K562 (cell line): ENCODE measurements around the gene SRRM4. TPM values are rescaled to one million over a fixed set of nuclear protein-coding genes. Genes with fewer than 3 reads are reported as not detected.

Experiments
- ATAC-seq: fragments of 200-7000 bp; cut with Tn5 transposase; 3 replicates; pipeline ENCODE4 v1.9.1; 2020; ENCODE audit warnings: moderate library complexity
- BruUV-seq: library from RNA; stranded (reverse); fragments of 400-500 nt; replicated peaks from 2 replicates; lab custom pipeline; 2021; lab: Mats Ljungman, UMichigan
- CTCF ChIA-PET: fragments of 300-600 bp; formaldehyde crosslinking; extraction: SDS; loops from one replicate; lab custom pipeline; 2021; ENCODE audit warnings: low intra/inter-chr PET ratio; lab: Yijun Ruan, JAX
- POLR2A ChIA-PET: fragments of 300-600, 350-650 bp; sonication (Branson Sonifier 250); formaldehyde crosslinking; extraction: SDS; loops from one replicate; lab custom pipeline; 2021; ENCODE audit warnings: antibody characterized with exemption, inconsistent platforms; lab: Yijun Ruan, JAX
- DNase-seq, 4 experiments: peaks; one replicate each; pipeline versions ENCODE4 v3.0.0 to v3.0.0-alpha.2; 2011 to 2018; ENCODE audit warnings: low spot score in 3 of 4, mixed read lengths in 3 of 4; ENCODE audit errors: extremely low read depth in 1 of 4
- FAIRE-seq: peaks from 2 replicates; lab custom pipeline; 2011; peaks lifted over from hg19 to GRCh38; lab: Jason Lieb, UNC
- H2AFZ ChIP-seq: 2 replicates; pipeline ENCODE4 v1.6.0; 2011; ENCODE audit warnings: low read depth, low read length, control low read depth, inconsistent platforms
- H3K27ac ChIP-seq: fragments of 200-600 bp; 3 replicates; pipeline ENCODE4 v1.8.0; 2011; ENCODE audit warnings: low read depth, mild to moderate bottlenecking, control low read depth, inconsistent platforms, low read length, moderate library complexity, mixed read lengths; ENCODE audit errors: extremely low read depth
- H3K27me3 ChIP-seq, 2 experiments: fragments of 300-600 bp in 1 of 2; 2 replicates in 1 of 2; 3 replicates in 1 of 2; pipeline versions ENCODE4 v1.6.0 to v1.8.0; 2011; ENCODE audit warnings: inconsistent platforms in 2 of 2, low read length in 2 of 2, mild to moderate bottlenecking in 1 of 2, mixed read lengths in 1 of 2, moderate library complexity in 1 of 2; ENCODE audit not compliant: control insufficient read depth in 2 of 2, insufficient read depth in 2 of 2
- H3K36me3 ChIP-seq: fragments of 300-600 bp; 3 replicates; pipeline ENCODE4 v1.8.0; 2011; ENCODE audit warnings: mild to moderate bottlenecking, low read length, inconsistent platforms; ENCODE audit not compliant: control insufficient read depth, insufficient read depth
- H3K4me1 ChIP-seq, 2 experiments: fragments of 200-600 bp in 1 of 2; replicated peaks in 1 of 2; 2 replicates in 1 of 2; 3 replicates in 1 of 2; pipeline versions ENCODE4 v1.5.1 to v1.8.0; 2011; ENCODE audit warnings: inconsistent platforms in 2 of 2, low read length in 2 of 2, mild to moderate bottlenecking in 1 of 2, mixed read lengths in 1 of 2, moderate library complexity in 1 of 2; ENCODE audit not compliant: control insufficient read depth in 2 of 2, insufficient read depth in 2 of 2
- H3K4me2 ChIP-seq: 2 replicates; pipeline ENCODE4 v1.6.1; 2011; ENCODE audit warnings: low read length, control low read depth, inconsistent platforms, mixed read lengths; ENCODE audit not compliant: insufficient read depth
- H3K4me3 ChIP-seq: fragments of 200-600 bp; sonication (generic), shearing (Covaris generic); 2 replicates; pipeline ENCODE4 v1.5.1; 2016; ENCODE audit warnings: control low read depth, inconsistent platforms
- H3K79me2 ChIP-seq: fragments of 200-600 bp; 3 replicates; pipeline ENCODE4 v1.8.0; 2011; ENCODE audit warnings: low read length, inconsistent platforms; ENCODE audit not compliant: control insufficient read depth, insufficient read depth
- H3K9ac ChIP-seq, 2 experiments: 2 replicates each; pipeline versions ENCODE4 v1.6.0 to v1.6.1; 2011; ENCODE audit warnings: low read depth in 2 of 2, low read length in 2 of 2, control low read depth in 1 of 2, inconsistent platforms in 1 of 2, mild to moderate bottlenecking in 1 of 2, mixed read lengths in 1 of 2; ENCODE audit not compliant: insufficient read depth in 1 of 2
- H3K9me1 ChIP-seq: one replicate; pipeline ENCODE4 v1.6.0; 2011; ENCODE audit warnings: inconsistent platforms, mild to moderate bottlenecking, low read length, moderate library complexity; ENCODE audit not compliant: control insufficient read depth, insufficient read depth
- H3K9me3 ChIP-seq: replicated peaks from 2 replicates; pipeline ENCODE4 v1.5.1; 2011; ENCODE audit warnings: low read depth, low read length, inconsistent platforms; ENCODE audit not compliant: control insufficient read depth, insufficient read depth
- H4K20me1 ChIP-seq: replicated peaks from 2 replicates; pipeline ENCODE4 v1.6.1; 2011; ENCODE audit warnings: low read length, inconsistent platforms, mixed read lengths; ENCODE audit not compliant: control insufficient read depth, insufficient read depth
- GTF2E2 ChIP-seq: fragments of 200-800 bp; sonication (Bioruptor generic); IDR thresholded peaks from 2 replicates; pipeline ENCODE4 v1.6.1; 2016; ENCODE audit warnings: missing genetic modification characterization, missing compliant biosample characterization
- KAT2B ChIP-seq: IDR thresholded peaks from one replicate; pipeline ENCODE4 v1.6.1; 2012; ENCODE audit warnings: low read depth, mild to moderate bottlenecking, control low read depth, inconsistent platforms, low read length, moderate library complexity
- KDM1A ChIP-seq, 2 experiments: fragments of 450-650 bp; IDR thresholded peaks; 2 replicates each; pipeline ENCODE4 v1.6.1; 2016; ENCODE audit warnings: mild to moderate bottlenecking in 2 of 2
- RUNX1 ChIP-seq: sonication (generic); IDR thresholded peaks from 2 replicates; pipeline ENCODE4 v1.6.1; 2016; ENCODE audit warnings: antibody characterized with exemption, low read depth
- XRCC3 ChIP-seq: fragments of 450-650 bp; IDR thresholded peaks from 2 replicates; pipeline ENCODE4 v1.6.1; 2017; ENCODE audit warnings: mild to moderate bottlenecking, moderate library complexity
- WGBS: fragments of 100-300 bp; shearing (Covaris generic); methylation state at CpG from one replicate; pipeline ENCODE4 v1.1.6; 2016; ENCODE audit warnings: low coverage, mixed read lengths; ENCODE audit not compliant: insufficient coverage; ENCODE audit errors: missing lambda C conversion rate; 5-methylcytosine and 5-hydroxymethylcytosine counted together
- in situ Hi-C: fragments of 300-500 bp; cut with MboI; formaldehyde crosslinking; loops from 4 replicates; pipeline ENCODE4 v1.15.0; 2018; ENCODE audit warnings: inconsistent platforms, mixed read lengths
- intact Hi-C: fragments of 100-400 bp; cut with micrococcal nuclease; formaldehyde crosslinking; loops from 2 replicates; pipeline ENCODE4 v1.14.2; 2022
- polyA plus RNA-seq, 8 experiments: library from polyadenylated mRNA; depleted of rRNA in 4 of 8; stranded (reverse) in 5 of 8; unstranded in 3 of 8; fragments of >200 nt; fragmentation: Nextera tagmentation in 2 of 8; fragmentation: Illumina TruSeq in 1 of 8; extraction: Ambion mirVana in 2 of 8; extraction: Trizol in 1 of 8; gene quantifications; 2 replicates each; pipeline versions ENCODE4 v1.2.1 to v1.2.3, GENCODE V29; 2011 to 2014; ENCODE audit warnings: inconsistent platforms in 1 of 8, missing spikeins in 1 of 8
- total RNA-seq, 7 experiments: library from RNA; depleted of rRNA in 6 of 7; stranded (reverse); fragments of >200 nt in 6 of 7; fragmentation: Illumina TruSeq in 2 of 7; extraction: Trizol in 2 of 7; gene quantifications; 2 replicates each; pipeline versions ENCODE4 v1.2.1 to v1.2.3, GENCODE V29; 2011 to 2021; ENCODE audit warnings: low replicate concordance in 1 of 7
- TF ChIP-seq, protein P1 (sequence below): sonication (generic); formaldehyde crosslinking; IDR thresholded peaks from 2 replicates; pipeline ENCODE4 v1.8.0; 2023; ENCODE audit warnings: mild to moderate bottlenecking, missing genetic modification reagents
- TF ChIP-seq, protein P2 (sequence below): fragments of 450-650 bp; IDR thresholded peaks from 2 replicates; pipeline ENCODE4 v1.6.1; 2016; ENCODE audit warnings: missing biosample characterization, missing genetic modification characterization
- TF ChIP-seq, protein P3 (sequence below): sonication (generic); formaldehyde crosslinking; IDR thresholded peaks from 2 replicates; pipeline ENCODE4 v1.8.1; 2023; ENCODE audit warnings: mild to moderate bottlenecking, missing genetic modification reagents, moderate library complexity
- TF ChIP-seq, protein P4 (sequence below): fragments of 250-450 bp; sonication (Bioruptor Pico); IDR thresholded peaks from 2 replicates; pipeline ENCODE4 v1.4.0; 2020

The SRRM4 gene
- total and polyA plus RNA-seq, 9 of the 15 experiments (the other 6 are each of a cell fraction or from before 2014, with no cell fraction given): not detected

DNA sequence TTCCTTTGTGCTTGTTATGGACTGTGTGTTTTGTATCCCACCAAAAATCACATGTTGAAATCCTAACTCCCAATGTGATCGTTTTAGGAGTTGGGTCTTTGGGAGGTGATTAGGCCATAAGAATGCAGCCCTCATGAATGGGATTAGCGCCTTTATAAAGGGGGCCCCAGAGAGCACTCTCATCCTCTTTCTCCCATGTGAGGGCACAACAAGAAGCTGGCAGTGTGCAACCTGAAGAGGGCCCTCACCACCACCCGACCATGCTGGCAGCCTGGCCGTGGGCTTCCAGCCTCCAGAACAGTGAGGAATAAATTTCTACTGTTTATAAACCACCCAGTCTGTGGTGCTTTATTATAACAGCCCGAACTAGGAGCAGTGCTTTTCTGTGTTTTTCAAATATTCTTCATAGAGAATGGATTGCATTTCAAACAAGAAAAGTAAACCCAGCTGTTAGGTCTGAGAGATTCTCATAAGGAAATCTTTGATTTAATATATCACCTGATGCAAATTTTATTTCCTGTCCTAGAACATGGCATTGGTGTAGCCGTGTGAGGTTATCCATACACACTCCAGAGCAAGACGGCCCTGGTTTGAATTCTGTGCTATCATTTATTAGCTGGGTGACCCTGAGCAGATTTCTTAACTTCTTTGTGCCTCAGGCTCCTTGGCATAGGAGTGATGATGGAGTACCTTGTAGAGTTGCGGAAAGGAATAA, 225.2 kb downstream of the SRRM4 start:
- H3K4me3 ChIP-seq: no peak overlapping the region
- TF ChIP-seq XRCC3 (no peak), KDM1A (IDR thresholded peaks at IDR 0.05) (no peak), KAT2B (no peak), RUNX1 (no peak), GTF2E2 (no peak)
- TF ChIP-seq, protein P1, sequence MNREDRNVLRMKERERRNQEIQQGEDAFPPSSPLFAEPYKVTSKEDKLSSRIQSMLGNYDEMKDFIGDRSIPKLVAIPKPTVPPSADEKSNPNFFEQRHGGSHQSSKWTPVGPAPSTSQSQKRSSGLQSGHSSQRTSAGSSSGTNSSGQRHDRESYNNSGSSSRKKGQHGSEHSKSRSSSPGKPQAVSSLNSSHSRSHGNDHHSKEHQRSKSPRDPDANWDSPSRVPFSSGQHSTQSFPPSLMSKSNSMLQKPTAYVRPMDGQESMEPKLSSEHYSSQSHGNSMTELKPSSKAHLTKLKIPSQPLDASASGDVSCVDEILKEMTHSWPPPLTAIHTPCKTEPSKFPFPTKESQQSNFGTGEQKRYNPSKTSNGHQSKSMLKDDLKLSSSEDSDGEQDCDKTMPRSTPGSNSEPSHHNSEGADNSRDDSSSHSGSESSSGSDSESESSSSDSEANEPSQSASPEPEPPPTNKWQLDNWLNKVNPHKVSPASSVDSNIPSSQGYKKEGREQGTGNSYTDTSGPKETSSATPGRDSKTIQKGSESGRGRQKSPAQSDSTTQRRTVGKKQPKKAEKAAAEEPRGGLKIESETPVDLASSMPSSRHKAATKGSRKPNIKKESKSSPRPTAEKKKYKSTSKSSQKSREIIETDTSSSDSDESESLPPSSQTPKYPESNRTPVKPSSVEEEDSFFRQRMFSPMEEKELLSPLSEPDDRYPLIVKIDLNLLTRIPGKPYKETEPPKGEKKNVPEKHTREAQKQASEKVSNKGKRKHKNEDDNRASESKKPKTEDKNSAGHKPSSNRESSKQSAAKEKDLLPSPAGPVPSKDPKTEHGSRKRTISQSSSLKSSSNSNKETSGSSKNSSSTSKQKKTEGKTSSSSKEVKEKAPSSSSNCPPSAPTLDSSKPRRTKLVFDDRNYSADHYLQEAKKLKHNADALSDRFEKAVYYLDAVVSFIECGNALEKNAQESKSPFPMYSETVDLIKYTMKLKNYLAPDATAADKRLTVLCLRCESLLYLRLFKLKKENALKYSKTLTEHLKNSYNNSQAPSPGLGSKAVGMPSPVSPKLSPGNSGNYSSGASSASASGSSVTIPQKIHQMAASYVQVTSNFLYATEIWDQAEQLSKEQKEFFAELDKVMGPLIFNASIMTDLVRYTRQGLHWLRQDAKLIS: no peak
- TF ChIP-seq, protein P2, sequence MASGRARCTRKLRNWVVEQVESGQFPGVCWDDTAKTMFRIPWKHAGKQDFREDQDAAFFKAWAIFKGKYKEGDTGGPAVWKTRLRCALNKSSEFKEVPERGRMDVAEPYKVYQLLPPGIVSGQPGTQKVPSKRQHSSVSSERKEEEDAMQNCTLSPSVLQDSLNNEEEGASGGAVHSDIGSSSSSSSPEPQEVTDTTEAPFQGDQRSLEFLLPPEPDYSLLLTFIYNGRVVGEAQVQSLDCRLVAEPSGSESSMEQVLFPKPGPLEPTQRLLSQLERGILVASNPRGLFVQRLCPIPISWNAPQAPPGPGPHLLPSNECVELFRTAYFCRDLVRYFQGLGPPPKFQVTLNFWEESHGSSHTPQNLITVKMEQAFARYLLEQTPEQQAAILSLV (tag): no peak
- TF ChIP-seq, protein P3, sequence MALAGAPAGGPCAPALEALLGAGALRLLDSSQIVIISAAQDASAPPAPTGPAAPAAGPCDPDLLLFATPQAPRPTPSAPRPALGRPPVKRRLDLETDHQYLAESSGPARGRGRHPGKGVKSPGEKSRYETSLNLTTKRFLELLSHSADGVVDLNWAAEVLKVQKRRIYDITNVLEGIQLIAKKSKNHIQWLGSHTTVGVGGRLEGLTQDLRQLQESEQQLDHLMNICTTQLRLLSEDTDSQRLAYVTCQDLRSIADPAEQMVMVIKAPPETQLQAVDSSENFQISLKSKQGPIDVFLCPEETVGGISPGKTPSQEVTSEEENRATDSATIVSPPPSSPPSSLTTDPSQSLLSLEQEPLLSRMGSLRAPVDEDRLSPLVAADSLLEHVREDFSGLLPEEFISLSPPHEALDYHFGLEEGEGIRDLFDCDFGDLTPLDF (CRISPR knock-in tag): no peak
- TF ChIP-seq, protein P4, sequence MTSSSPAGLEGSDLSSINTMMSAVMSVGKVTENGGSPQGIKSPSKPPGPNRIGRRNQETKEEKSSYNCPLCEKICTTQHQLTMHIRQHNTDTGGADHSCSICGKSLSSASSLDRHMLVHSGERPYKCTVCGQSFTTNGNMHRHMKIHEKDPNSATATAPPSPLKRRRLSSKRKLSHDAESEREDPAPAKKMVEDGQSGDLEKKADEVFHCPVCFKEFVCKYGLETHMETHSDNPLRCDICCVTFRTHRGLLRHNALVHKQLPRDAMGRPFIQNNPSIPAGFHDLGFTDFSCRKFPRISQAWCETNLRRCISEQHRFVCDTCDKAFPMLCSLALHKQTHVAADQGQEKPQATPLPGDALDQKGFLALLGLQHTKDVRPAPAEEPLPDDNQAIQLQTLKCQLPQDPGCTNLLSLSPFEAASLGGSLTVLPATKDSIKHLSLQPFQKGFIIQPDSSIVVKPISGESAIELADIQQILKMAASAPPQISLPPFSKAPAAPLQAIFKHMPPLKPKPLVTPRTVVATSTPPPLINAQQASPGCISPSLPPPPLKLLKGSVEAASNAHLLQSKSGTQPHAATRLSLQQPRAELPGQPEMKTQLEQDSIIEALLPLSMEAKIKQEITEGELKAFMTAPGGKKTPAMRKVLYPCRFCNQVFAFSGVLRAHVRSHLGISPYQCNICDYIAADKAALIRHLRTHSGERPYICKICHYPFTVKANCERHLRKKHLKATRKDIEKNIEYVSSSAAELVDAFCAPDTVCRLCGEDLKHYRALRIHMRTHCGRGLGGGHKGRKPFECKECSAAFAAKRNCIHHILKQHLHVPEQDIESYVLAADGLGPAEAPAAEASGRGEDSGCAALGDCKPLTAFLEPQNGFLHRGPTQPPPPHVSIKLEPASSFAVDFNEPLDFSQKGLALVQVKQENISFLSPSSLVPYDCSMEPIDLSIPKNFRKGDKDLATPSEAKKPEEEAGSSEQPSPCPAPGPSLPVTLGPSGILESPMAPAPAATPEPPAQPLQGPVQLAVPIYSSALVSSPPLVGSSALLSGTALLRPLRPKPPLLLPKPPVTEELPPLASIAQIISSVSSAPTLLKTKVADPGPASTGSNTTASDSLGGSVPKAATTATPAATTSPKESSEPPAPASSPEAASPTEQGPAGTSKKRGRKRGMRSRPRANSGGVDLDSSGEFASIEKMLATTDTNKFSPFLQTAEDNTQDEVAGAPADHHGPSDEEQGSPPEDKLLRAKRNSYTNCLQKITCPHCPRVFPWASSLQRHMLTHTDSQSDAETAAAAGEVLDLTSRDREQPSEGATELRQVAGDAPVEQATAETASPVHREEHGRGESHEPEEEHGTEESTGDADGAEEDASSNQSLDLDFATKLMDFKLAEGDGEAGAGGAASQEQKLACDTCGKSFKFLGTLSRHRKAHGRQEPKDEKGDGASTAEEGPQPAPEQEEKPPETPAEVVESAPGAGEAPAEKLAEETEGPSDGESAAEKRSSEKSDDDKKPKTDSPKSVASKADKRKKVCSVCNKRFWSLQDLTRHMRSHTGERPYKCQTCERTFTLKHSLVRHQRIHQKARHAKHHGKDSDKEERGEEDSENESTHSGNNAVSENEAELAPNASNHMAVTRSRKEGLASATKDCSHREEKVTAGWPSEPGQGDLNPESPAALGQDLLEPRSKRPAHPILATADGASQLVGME: no peak
- TF ChIP-seq, all 486 proteins: peak for 0
- ATAC-seq (no peak), DNase-seq (no peak), FAIRE-seq (no peak)
- Histone ChIP-seq H2AFZ (no peak overlapping the region), H3K9ac (no peak overlapping the region), H3K4me1 (no peaks in the 10 kb centered on the region), H3K9me1 (no peaks in the 10 kb centered on the region), H3K27ac (no peak overlapping the region), H3K79me2 (no peaks in the 10 kb centered on the region), H4K20me1 (no peaks in the 10 kb centered on the region), H3K36me3 (no peaks in the 10 kb centered on the region), H3K4me2 (no peak overlapping the region), H3K27me3 (no peaks in the 10 kb centered on the region; a peak in 2 of 5 replicates), H3K9me3 (no peaks in the 10 kb centered on the region)
- in situ Hi-C loops (no loop called here), intact Hi-C loops (no loop called here)
- POLR2A ChIA-PET: interaction anchor here (0.6 kb wide), 1 partner anchor 38 kb away, joined by 4 read pairs; no protein-coding TSS in a partner anchor
- under 1% methylated on average over 8 of the region's 8 CpGs for WGBS
- CTCF ChIA-PET: no interaction called here
- BruUV-seq: no TSS peak
